Stomach smooth muscle (tissue), 2 donors: ENCODE data around the gene POLR3E.

ENCODE experiments used
- H3K27ac ChIP-seq: one replicate; pipeline ENCODE4 v1.7.0; 2013; ENCODE audit warnings: mild to moderate bottlenecking, low read length, inconsistent platforms
- H3K27me3 ChIP-seq, 2 donors: one replicate each; pipeline ENCODE4 v1.7.0; 2013; ENCODE audit warnings: low read length in 2 of 2; ENCODE audit not compliant: insufficient read depth in 2 of 2, control insufficient read depth in 1 of 2
- H3K36me3 ChIP-seq, 2 donors: one replicate each; pipeline ENCODE4 v1.7.0; 2013; ENCODE audit warnings: low read length in 2 of 2; ENCODE audit not compliant: control insufficient read depth in 2 of 2, insufficient read depth in 2 of 2
- H3K4me1 ChIP-seq: one replicate; pipeline ENCODE4 v1.7.0; 2013; ENCODE audit warnings: low read length; ENCODE audit not compliant: control insufficient read depth, insufficient read depth
- H3K4me3 ChIP-seq, 2 donors: one replicate each; pipeline ENCODE4 v1.7.0; 2013; ENCODE audit warnings: low read length in 2 of 2
- H3K9ac ChIP-seq, 2 donors: one replicate each; pipeline ENCODE4 v1.7.0; 2013; ENCODE audit warnings: low read length in 2 of 2, mild to moderate bottlenecking in 1 of 2
- H3K9me3 ChIP-seq, 2 donors: one replicate each; pipeline ENCODE4 v1.7.0; 2013; ENCODE audit warnings: low read length in 2 of 2; ENCODE audit not compliant: control insufficient read depth in 2 of 2
- donor health status: healthy.
- donor health status: Pancreatic carcinoma.

The POLR3E gene

GRCh38 chr16:22266546-22266945, 30.7 kb upstream of the POLR3E start:
- H3K9ac ChIP-seq = no peak overlapping the region
- H3K27me3 ChIP-seq = no peaks in the 10 kb centered on the region
- H3K4me1 ChIP-seq = no peaks in the 10 kb centered on the region
- no peaks in the 10 kb centered on the region for H3K9me3 ChIP-seq
- no peak overlapping the region for H3K4me3 ChIP-seq
- H3K36me3 ChIP-seq = peaks cover 18 to 48% of the 10 kb centered on the region in 2 donors
- H3K27ac ChIP-seq = no peak overlapping the region

- H3K36me3 ChIP-seq = peaks cover 21 to 46% of the 10 kb centered on the region in 2 donors
- no peak overlapping the region for H3K4me3 ChIP-seq
- H3K27me3 ChIP-seq = no peaks in the 10 kb centered on the region
- H3K4me1 ChIP-seq = no peaks in the 10 kb centered on the region
- H3K27ac ChIP-seq = no peak overlapping the region
- no peak overlapping the region for H3K9ac ChIP-seq
- no peaks in the 10 kb centered on the region for H3K9me3 ChIP-seq
Observed at GRCh38 chr16:22267764-22268163, 29.4 kb upstream of the POLR3E start.

- Histone ChIP-seq H3K4me1 (no peaks in the 10 kb centered on the region), H3K36me3 (peaks cover 22 to 35% of the 10 kb centered on the region in 2 donors), H3K9me3 (peaks cover 0 to 3% of the 10 kb centered on the region in 2 donors), H3K9ac (no peak overlapping the region), H3K27me3 (no peaks in the 10 kb centered on the region), H3K4me3 (no peak overlapping the region), H3K27ac (no peak overlapping the region)
Observed at GRCh38 chr16:22270525-22270924, 26.7 kb upstream of the POLR3E start.

- H3K9me3 ChIP-seq = peaks cover 0 to 3% of the 10 kb centered on the region in 2 donors
- H3K4me3 ChIP-seq = no peak overlapping the region
- H3K4me1 ChIP-seq = no peaks in the 10 kb centered on the region
- H3K9ac ChIP-seq = no peak overlapping the region
- peaks cover 15 to 26% of the 10 kb centered on the region in 2 donors for H3K36me3 ChIP-seq
- H3K27me3 ChIP-seq = no peaks in the 10 kb centered on the region
- H3K27ac ChIP-seq = no peak overlapping the region
Observed at GRCh38 chr16:22272870-22273650, 24.1 kb upstream of the POLR3E start.

GRCh38 chr16:22274916-22275315, 22.3 kb upstream of the POLR3E start:
- Histone ChIP-seq H3K4me1 (no peaks in the 10 kb centered on the region), H3K27me3 (no peaks in the 10 kb centered on the region), H3K36me3 (peaks cover 16 to 32% of the 10 kb centered on the region in 2 donors), H3K27ac (no peak overlapping the region), H3K9me3 (peaks cover 0 to 3% of the 10 kb centered on the region in 2 donors), H3K9ac (no peak overlapping the region), H3K4me3 (no peak overlapping the region)

- H3K9me3 ChIP-seq = peaks cover 0 to 3% of the 10 kb centered on the region in 2 donors
- H3K4me1 ChIP-seq = no peaks in the 10 kb centered on the region
- no peak overlapping the region for H3K4me3 ChIP-seq
- H3K36me3 ChIP-seq = peaks cover 19 to 32% of the 10 kb centered on the region in 2 donors
- H3K27me3 ChIP-seq = no peaks in the 10 kb centered on the region
- H3K9ac ChIP-seq = no peak overlapping the region
- H3K27ac ChIP-seq = no peak overlapping the region
Observed at GRCh38 chr16:22278441-22279230, 18.6 kb upstream of the POLR3E start.

GRCh38 chr16:22282254-22282892, 14.8 kb upstream of the POLR3E start:
- no peaks in the 10 kb centered on the region for H3K27me3 ChIP-seq
- no peaks in the 10 kb centered on the region for H3K4me1 ChIP-seq
- no peaks in the 10 kb centered on the region for H3K9me3 ChIP-seq
- no peak overlapping the region for H3K9ac ChIP-seq
- H3K27ac ChIP-seq = no peak overlapping the region
- no peak overlapping the region for H3K4me3 ChIP-seq
- peaks cover 27 to 32% of the 10 kb centered on the region in 2 donors for H3K36me3 ChIP-seq

- Histone ChIP-seq H3K4me3 (no peak overlapping the region), H3K27ac (no peak overlapping the region), H3K9ac (no peak overlapping the region), H3K4me1 (no peaks in the 10 kb centered on the region), H3K27me3 (no peaks in the 10 kb centered on the region), H3K36me3 (peaks cover 22 to 27% of the 10 kb centered on the region in 2 donors), H3K9me3 (no peaks in the 10 kb centered on the region)
Observed at GRCh38 chr16:22284637-22285036, 12.6 kb upstream of the POLR3E start.

- Histone ChIP-seq H3K4me1 (no peaks in the 10 kb centered on the region), H3K9ac (no peak overlapping the region), H3K36me3 (peaks cover 19 to 24% of the 10 kb centered on the region in 2 donors), H3K4me3 (no peak overlapping the region), H3K27me3 (no peaks in the 10 kb centered on the region), H3K27ac (no peak overlapping the region), H3K9me3 (no peaks in the 10 kb centered on the region)
Observed at GRCh38 chr16:22285080-22285479, 12.1 kb upstream of the POLR3E start.

- Histone ChIP-seq H3K9ac (no peak overlapping the region), H3K4me3 (no peak overlapping the region), H3K9me3 (no peaks in the 10 kb centered on the region), H3K27ac (no peak overlapping the region), H3K27me3 (no peaks in the 10 kb centered on the region), H3K36me3 (peaks cover 0 to 3% of the 10 kb centered on the region in 2 donors), H3K4me1 (no peaks in the 10 kb centered on the region)
Observed at GRCh38 chr16:22291020-22291419, 6.2 kb upstream of the POLR3E start.
